H1 (cell line): Measurements from ENCODE around the gene GPER1. TPM values are rescaled to one million over a fixed set of nuclear protein-coding genes. Genes with fewer than 3 reads are reported as not detected.

Experiments used
- ATF2 ChIP-seq: IDR thresholded peaks from 2 replicates; pipeline ENCODE4 v1.6.1; 2012; ENCODE audit warnings: low read length, inconsistent platforms
- CBX8 ChIP-seq: fragments of 300-800, 300-1000 bp; sonication (generic); IDR thresholded peaks from 2 replicates; pipeline ENCODE4 v1.7.1; 2016; ENCODE audit warnings: low read depth, low read length, borderline replicate concordance
- EGR1 ChIP-seq: IDR thresholded peaks from 2 replicates; pipeline ENCODE4 v1.6.1; 2011; ENCODE audit warnings: low read depth, low read length, borderline replicate concordance
- FOSL1 ChIP-seq: IDR thresholded peaks from 2 replicates; pipeline ENCODE4 v1.6.1; 2011; ENCODE audit warnings: mild to moderate bottlenecking, low read depth, low read length, moderate library complexity; ENCODE audit not compliant: insufficient read depth
- GTF2F1 ChIP-seq: IDR thresholded peaks from 2 replicates; pipeline ENCODE4 v1.6.1; 2012; ENCODE audit warnings: low read depth, low read length, improper control_type of control experiment, borderline replicate concordance
- HDAC6 ChIP-seq: IDR thresholded peaks from one replicate; pipeline ENCODE4 v1.7.1; 2012; ENCODE audit warnings: low read depth, mild to moderate bottlenecking, inconsistent platforms, low read length, moderate library complexity
- JUND ChIP-seq: IDR thresholded peaks from 2 replicates; pipeline ENCODE4 v1.6.1; 2011; ENCODE audit warnings: mild to moderate bottlenecking, improper control_type of control experiment, low read length
- KDM5A ChIP-seq: fragments of 200-600 bp; IDR thresholded peaks from 2 replicates; pipeline ENCODE4 v1.7.1; 2012; ENCODE audit warnings: mild to moderate bottlenecking, low read length, inconsistent platforms, mixed read lengths
- SP4 ChIP-seq: IDR thresholded peaks from 2 replicates; pipeline ENCODE4 v1.6.1; 2012; ENCODE audit warnings: low read length, inconsistent platforms
- SUZ12 ChIP-seq: fragments of 200-600 bp; sonication (generic); IDR thresholded peaks from 2 replicates; pipeline ENCODE4 v1.6.1; 2012; ENCODE audit warnings: mild to moderate bottlenecking, inconsistent platforms, low read length, moderate library complexity, mixed read lengths
- TAF1 ChIP-seq: IDR thresholded peaks from 2 replicates; pipeline ENCODE4 v1.6.1; 2011; ENCODE audit warnings: mild to moderate bottlenecking, low read depth, low read length
- polyA plus RNA-seq, 7 experiments: library from polyadenylated mRNA; depleted of rRNA in 3 of 7; stranded (reverse) in 5 of 7; unstranded in 2 of 7; fragments of >200 nt in 5 of 7; fragments of 200-250 nt in 2 of 7; gene quantifications; 1 replicate in 5 of 7; 2 replicates in 1 of 7; 4 replicates in 1 of 7; pipeline versions ENCODE4 v1.2.1 to v1.2.3, GENCODE V29; 2011 to 2013; ENCODE audit warnings: missing spikeins in 2 of 7, mixed read lengths in 2 of 7
- total RNA-seq: library from RNA; stranded (reverse); fragmentation: NEBNext Ultra II Directional; extraction: Animal tissue kit (Norgen Biotek cat#: 25700); gene quantifications from 2 replicates; pipeline ENCODE4 v1.2.1, GENCODE V29; 2021

GPER1 gene
- total and polyA plus RNA-seq, 2 of the 8 experiments (the other 6 are each of a cell fraction or from before 2014, with no cell fraction given) = 0.24 to 0.47 TPM

- TF ChIP-seq EGR1 = no peak
- no peak for TF ChIP-seq SUZ12
- no peak for TF ChIP-seq JUND
- TF ChIP-seq KDM5A = no peak
- no peak for TF ChIP-seq GTF2F1
- no peak for TF ChIP-seq TAF1
- no peak for TF ChIP-seq ATF2
- TF ChIP-seq SP4 = no peak
- no peak for TF ChIP-seq CBX8
- TF ChIP-seq FOSL1 = no peak
- no peak for TF ChIP-seq HDAC6
These were observed 27.4 kb upstream of the GPER1 start (continued) for GRCh38 chr7:1060315-1061072.
